HepG2 (cell line): ENCODE measurements around the gene CDKN1C. TPM values are rescaled to one million over a fixed set of nuclear protein-coding genes. Genes with fewer than 3 reads are reported as not detected.

Experiments
- AHR ChIP-seq: IDR thresholded peaks from 2 replicates; pipeline ENCODE4 v1.6.1; 2018; ENCODE audit warnings: missing genetic modification reagents, missing compliant biosample characterization
- CEBPZ ChIP-seq: IDR thresholded peaks from 2 replicates; pipeline ENCODE4 v1.6.1; 2012; ENCODE audit warnings: low read length, improper control_type of control experiment
- GATAD2A ChIP-seq: IDR thresholded peaks from 2 replicates; pipeline ENCODE4 v1.6.1; 2016
- IRF2 ChIP-seq: IDR thresholded peaks from 2 replicates; pipeline ENCODE4 v1.6.1; 2018; ENCODE audit warnings: missing genetic modification reagents, missing compliant biosample characterization
- IRX3 ChIP-seq: sonication (generic); formaldehyde crosslinking; IDR thresholded peaks from 2 replicates; pipeline ENCODE4 v1.8.1; 2023; ENCODE audit warnings: mild to moderate bottlenecking, low read depth, missing genetic modification reagents, borderline replicate concordance
- NRL ChIP-seq: sonication (generic); formaldehyde crosslinking; IDR thresholded peaks from 2 replicates; pipeline ENCODE4 v1.5.0; 2020; ENCODE audit warnings: missing genetic modification reagents, mild to moderate bottlenecking, moderate library complexity, borderline replicate concordance
- POLR2A ChIP-seq, 2 experiments: IDR thresholded peaks; 2 replicates each; pipeline ENCODE4 v1.6.1; 2011; ENCODE audit warnings: low read depth in 2 of 2, low read length in 2 of 2, mild to moderate bottlenecking in 1 of 2, moderate library complexity in 1 of 2; ENCODE audit not compliant: insufficient read depth in 1 of 2
- RNF2 ChIP-seq: fragments of 450-650 bp; conservative IDR thresholded peaks from 2 replicates; pipeline ENCODE4 v1.6.1; 2016; ENCODE audit warnings: low read depth
- SRSF9 ChIP-seq: fragments of 200-400 bp; formaldehyde crosslinking; IDR thresholded peaks from 2 replicates; pipeline ENCODE4 v1.6.1; 2018; ENCODE audit warnings: borderline replicate concordance, mild to moderate bottlenecking, low read depth, low read length; ENCODE audit not compliant: insufficient read depth, poor library complexity, severe bottlenecking
- SYNCRIP ChIP-seq: fragments of 200-400 bp; formaldehyde crosslinking; IDR thresholded peaks from 2 replicates; pipeline ENCODE4 v1.6.1; 2018; ENCODE audit warnings: mild to moderate bottlenecking, low read depth, low read length; ENCODE audit not compliant: insufficient read depth
- TEAD3 ChIP-seq: optimal IDR thresholded peaks from 2 replicates; pipeline ENCODE3; 2016; ENCODE audit warnings: borderline replicate concordance
- YY1 ChIP-seq: IDR thresholded peaks from 2 replicates; pipeline ENCODE4 v1.6.1; 2011; ENCODE audit warnings: low read length, low read depth, moderate library complexity, mild to moderate bottlenecking; ENCODE audit not compliant: insufficient read depth, insufficient replicate concordance
- ZNF513 ChIP-seq: sonication (generic); formaldehyde crosslinking; conservative IDR thresholded peaks from 2 replicates; pipeline ENCODE4 v1.5.0; 2020; ENCODE audit warnings: missing genetic modification reagents
- ZNF75D ChIP-seq: sonication (generic); formaldehyde crosslinking; IDR thresholded peaks from 2 replicates; pipeline ENCODE4 v1.8.1; 2023; ENCODE audit warnings: missing genetic modification reagents, mild to moderate bottlenecking, borderline replicate concordance
- ZZZ3 ChIP-seq: sonication (generic); formaldehyde crosslinking; IDR thresholded peaks from 2 replicates; pipeline ENCODE4 v1.4.0; 2020; ENCODE audit warnings: missing genetic modification reagents, mild to moderate bottlenecking, borderline replicate concordance
- polyA plus RNA-seq, 8 experiments: library from polyadenylated mRNA; depleted of rRNA in 3 of 8; stranded (reverse) in 7 of 8; unstranded in 1 of 8; fragments of >200 nt; fragmentation: Illumina TruSeq in 4 of 8; extraction: Trizol in 4 of 8; gene quantifications; 2 replicates each; pipeline versions ENCODE4 v1.2.1 to v1.2.3, GENCODE V29; 2011 to 2016; ENCODE audit warnings: low read depth in 4 of 8, missing spikeins in 1 of 8, mixed read lengths in 1 of 8; ENCODE audit not compliant: insufficient read depth in 1 of 8
- total RNA-seq, 5 experiments: library from RNA; depleted of rRNA; stranded (reverse); fragments of >200 nt; fragmentation: Illumina TruSeq; extraction: Trizol; gene quantifications; 2 replicates each; pipeline ENCODE4 v1.2.3, GENCODE V29; 2016; ENCODE audit warnings: low read depth in 1 of 5
- TF ChIP-seq, protein P1 (sequence below): sonication (generic); formaldehyde crosslinking; IDR thresholded peaks from 2 replicates; pipeline ENCODE4 v1.5.1; 2020; ENCODE audit warnings: mild to moderate bottlenecking, missing genetic modification reagents, borderline replicate concordance
- TF ChIP-seq, protein P2 (sequence below): sonication (generic); formaldehyde crosslinking; IDR thresholded peaks from 2 replicates; pipeline ENCODE4 v1.4.0; 2020; ENCODE audit warnings: mild to moderate bottlenecking, missing genetic modification reagents

The CDKN1C gene
- total and polyA plus RNA-seq, 2 of the 13 experiments (the other 11 are each of a cell fraction or from before 2014, with no cell fraction given), result not detected

- TF ChIP-seq, protein P1, sequence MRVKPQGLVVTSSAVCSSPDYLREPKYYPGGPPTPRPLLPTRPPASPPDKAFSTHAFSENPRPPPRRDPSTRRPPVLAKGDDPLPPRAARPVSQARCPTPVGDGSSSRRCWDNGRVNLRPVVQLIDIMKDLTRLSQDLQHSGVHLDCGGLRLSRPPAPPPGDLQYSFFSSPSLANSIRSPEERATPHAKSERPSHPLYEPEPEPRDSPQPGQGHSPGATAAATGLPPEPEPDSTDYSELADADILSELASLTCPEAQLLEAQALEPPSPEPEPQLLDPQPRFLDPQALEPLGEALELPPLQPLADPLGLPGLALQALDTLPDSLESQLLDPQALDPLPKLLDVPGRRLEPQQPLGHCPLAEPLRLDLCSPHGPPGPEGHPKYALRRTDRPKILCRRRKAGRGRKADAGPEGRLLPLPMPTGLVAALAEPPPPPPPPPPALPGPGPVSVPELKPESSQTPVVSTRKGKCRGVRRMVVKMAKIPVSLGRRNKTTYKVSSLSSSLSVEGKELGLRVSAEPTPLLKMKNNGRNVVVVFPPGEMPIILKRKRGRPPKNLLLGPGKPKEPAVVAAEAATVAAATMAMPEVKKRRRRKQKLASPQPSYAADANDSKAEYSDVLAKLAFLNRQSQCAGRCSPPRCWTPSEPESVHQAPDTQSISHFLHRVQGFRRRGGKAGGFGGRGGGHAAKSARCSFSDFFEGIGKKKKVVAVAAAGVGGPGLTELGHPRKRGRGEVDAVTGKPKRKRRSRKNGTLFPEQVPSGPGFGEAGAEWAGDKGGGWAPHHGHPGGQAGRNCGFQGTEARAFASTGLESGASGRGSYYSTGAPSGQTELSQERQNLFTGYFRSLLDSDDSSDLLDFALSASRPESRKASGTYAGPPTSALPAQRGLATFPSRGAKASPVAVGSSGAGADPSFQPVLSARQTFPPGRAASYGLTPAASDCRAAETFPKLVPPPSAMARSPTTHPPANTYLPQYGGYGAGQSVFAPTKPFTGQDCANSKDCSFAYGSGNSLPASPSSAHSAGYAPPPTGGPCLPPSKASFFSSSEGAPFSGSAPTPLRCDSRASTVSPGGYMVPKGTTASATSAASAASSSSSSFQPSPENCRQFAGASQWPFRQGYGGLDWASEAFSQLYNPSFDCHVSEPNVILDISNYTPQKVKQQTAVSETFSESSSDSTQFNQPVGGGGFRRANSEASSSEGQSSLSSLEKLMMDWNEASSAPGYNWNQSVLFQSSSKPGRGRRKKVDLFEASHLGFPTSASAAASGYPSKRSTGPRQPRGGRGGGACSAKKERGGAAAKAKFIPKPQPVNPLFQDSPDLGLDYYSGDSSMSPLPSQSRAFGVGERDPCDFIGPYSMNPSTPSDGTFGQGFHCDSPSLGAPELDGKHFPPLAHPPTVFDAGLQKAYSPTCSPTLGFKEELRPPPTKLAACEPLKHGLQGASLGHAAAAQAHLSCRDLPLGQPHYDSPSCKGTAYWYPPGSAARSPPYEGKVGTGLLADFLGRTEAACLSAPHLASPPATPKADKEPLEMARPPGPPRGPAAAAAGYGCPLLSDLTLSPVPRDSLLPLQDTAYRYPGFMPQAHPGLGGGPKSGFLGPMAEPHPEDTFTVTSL (CRISPR knock-in tag), result no peak
- TF ChIP-seq CEBPZ, result no peak
- TF ChIP-seq IRX3 (CRISPR knock-in tag), result no peak
- TF ChIP-seq IRF2, result 0 out of 2 replicates have a peak, but pooled peaks have one; percentile 27
- TF ChIP-seq YY1, result no peak
- TF ChIP-seq GATAD2A (CRISPR knock-in tag), result no peak
- TF ChIP-seq, protein P2, sequence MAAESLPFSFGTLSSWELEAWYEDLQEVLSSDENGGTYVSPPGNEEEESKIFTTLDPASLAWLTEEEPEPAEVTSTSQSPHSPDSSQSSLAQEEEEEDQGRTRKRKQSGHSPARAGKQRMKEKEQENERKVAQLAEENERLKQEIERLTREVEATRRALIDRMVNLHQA, result no peak
- TF ChIP-seq AHR, result peak; percentile 55; the same call in 1 of the 2 replicates
- TF ChIP-seq SRSF9, result no peak
- TF ChIP-seq NRL (CRISPR knock-in tag), result no peak
- TF ChIP-seq POLR2A (IDR thresholded peaks at IDR 0.05; ENCODE audit: insufficient read depth in 1 of 2, low read depth in 2 of 2, low read length in 2 of 2), result no peak
- TF ChIP-seq RNF2, result no peak
- TF ChIP-seq SYNCRIP, result no peak
- TF ChIP-seq ZNF75D (CRISPR knock-in tag), result no peak
- TF ChIP-seq TEAD3 (CRISPR knock-in tag), result peak; percentile 25
- TF ChIP-seq ZZZ3 (CRISPR knock-in tag), result no peak
- no peak for TF ChIP-seq ZNF513 (CRISPR knock-in tag)
These were observed 6.0 kb upstream of the CDKN1C start (continued) for GRCh38 chr11:2891326-2892214.
